GM15510 (cell line): Measurements from ENCODE around the gene PRUNE2.

ENCODE experiments used
- POLR2A ChIP-seq: IDR thresholded peaks from 3 replicates; pipeline ENCODE4 v1.6.1; 2011; ENCODE audit warnings: borderline replicate concordance; ENCODE audit not compliant: insufficient read length; ENCODE audit errors: extremely low read depth

Gene PRUNE2

GRCh38 chr9:76619640-76620039 lies 286.3 kb downstream of the PRUNE2 start:
- TF ChIP-seq POLR2A = no peak

GRCh38 chr9:76619197-76619596 lies 286.7 kb downstream of the PRUNE2 start:
- no peak for TF ChIP-seq POLR2A

GRCh38 chr9:76618762-76619161 lies 287.2 kb downstream of the PRUNE2 start:
- TF ChIP-seq POLR2A = no peak

- no peak for TF ChIP-seq POLR2A
Observed at GRCh38 chr9:76617497-76618175, 288.3 kb downstream of the PRUNE2 start.

- TF ChIP-seq POLR2A = no peak
Observed at GRCh38 chr9:76616780-76617179, 289.1 kb downstream of the PRUNE2 start.

- TF ChIP-seq POLR2A = no peak
Observed at GRCh38 chr9:76615177-76615603, 290.7 kb downstream of the PRUNE2 start.

GRCh38 chr9:76613974-76614373 lies 291.9 kb downstream of the PRUNE2 start:
- no peak for TF ChIP-seq POLR2A

GRCh38 chr9:76613150-76613781 lies 292.6 kb downstream of the PRUNE2 start:
- TF ChIP-seq POLR2A = no peak

GRCh38 chr9:76610011-76610352 lies 295.9 kb downstream of the PRUNE2 start:
- no peak for TF ChIP-seq POLR2A

GRCh38 chr9:76609285-76610010 lies 296.5 kb downstream of the PRUNE2 start:
- TF ChIP-seq POLR2A = no peak

- TF ChIP-seq POLR2A = no peak
Observed at GRCh38 chr9:76608575-76609273, 297.2 kb downstream of the PRUNE2 start.

GRCh38 chr9:76607730-76608436 lies 298.0 kb downstream of the PRUNE2 start:
- no peak for TF ChIP-seq POLR2A

GRCh38 chr9:76605321-76605900 lies 300.5 kb downstream of the PRUNE2 start:
- no peak for TF ChIP-seq POLR2A

GRCh38 chr9:76603931-76604570 lies 301.9 kb downstream of the PRUNE2 start:
- TF ChIP-seq POLR2A = no peak
